Stomach (tissue), 9 donors: ENCODE measurements around the gene PSMB4. TPM values are rescaled to one million over a fixed set of nuclear protein-coding genes. Genes with fewer than 3 reads are reported as not detected.

Experiments used
- DNase-seq, 2 donors: peaks; one replicate each; pipeline versions ENCODE4 v3.0.0 to v3.0.0-alpha.2; 2013 to 2019
- H3K27ac ChIP-seq, 5 donors: fragments of 200-600 bp in 4 of 5; sonication (generic) in 4 of 5; one replicate each; pipeline ENCODE4 v1.5.1; 2013 to 2019; ENCODE audit warnings: mild to moderate bottlenecking in 1 of 5, moderate library complexity in 1 of 5
- H3K27me3 ChIP-seq, 3 donors: fragments of 200-600 bp; sonication (generic); one replicate each; pipeline ENCODE4 v1.5.1; 2017 to 2019; ENCODE audit warnings: mixed run types in 1 of 3
- H3K36me3 ChIP-seq, 4 donors: fragments of 200-600 bp; sonication (generic); 1 replicate in 3 of 4; 2 replicates in 1 of 4; pipeline ENCODE4 v1.5.1; 2016 to 2019
- H3K4me1 ChIP-seq, 4 donors: fragments of 200-600 bp; sonication (generic); one replicate each; pipeline ENCODE4 v1.5.1; 2016 to 2019
- H3K4me3 ChIP-seq, 4 donors: fragments of 200-600 bp; sonication (generic) in 3 of 4; one replicate each; pipeline ENCODE4 v1.5.1; 2016 to 2019; ENCODE audit warnings: mild to moderate bottlenecking in 1 of 4
- H3K9me3 ChIP-seq, 4 donors: fragments of 200-600 bp; sonication (generic); one replicate each; pipeline ENCODE4 v1.5.1; 2016 to 2019
- CTCF ChIP-seq, 7 experiments: fragments of 450-650 bp in 4 of 7; fragments of 200-600 bp in 3 of 7; sonication (generic) in 3 of 7; IDR thresholded peaks; one replicate each; pipeline ENCODE4 v1.5.1; 2016 to 2019; ENCODE audit warnings: antibody characterized with exemption in 7 of 7, control low read depth in 2 of 7, mild to moderate bottlenecking in 1 of 7
- EP300 ChIP-seq: sonication (generic); formaldehyde crosslinking; IDR thresholded peaks from one replicate; pipeline ENCODE4 v1.6.1; 2017; ENCODE audit warnings: antibody characterized with exemption
- POLR2A ChIP-seq, 4 donors: fragments of 450-650 bp; IDR thresholded peaks; one replicate each; pipeline ENCODE4 v1.6.1; 2016; ENCODE audit warnings: antibody characterized with exemption in 4 of 4, control low read depth in 2 of 4, mild to moderate bottlenecking in 1 of 4, moderate library complexity in 1 of 4
- POLR2AphosphoS5 ChIP-seq, 3 donors: sonication (generic); formaldehyde crosslinking; IDR thresholded peaks; one replicate each; pipeline ENCODE4 v1.6.1; 2016; ENCODE audit warnings: antibody characterized with exemption in 3 of 3
- WGBS, 5 donors: extraction: QIAGEN DNeasy Blood & Tissue Kit in 3 of 5; methylation state at CpG; one replicate each; pipeline versions ENCODE4 v1.1.5 to v1.1.7; 2013 to 2018; 5-methylcytosine and 5-hydroxymethylcytosine counted together
- intact Hi-C: fragments of 100-400 bp; cut with DNase I; formaldehyde crosslinking; loops from one replicate; pipeline ENCODE4 v1.15.1; 2023; ENCODE audit warnings: low total_unique reads
- polyA plus RNA-seq, 3 donors: library from polyadenylated mRNA; stranded (reverse); fragments of 200-250 nt; gene quantifications; one replicate each; pipeline ENCODE4 v1.2.3, GENCODE V29; 2013
- total RNA-seq, 5 donors: library from RNA; depleted of rRNA; stranded (reverse); fragments of >200 nt; gene quantifications; one replicate each; pipeline versions ENCODE4 v1.1.0 to v1.2.3, GENCODE V29; 2014 to 2016
- donor health status: healthy with polysubstance abuse.
- donor health status: Bipolar disorder and iron deficiency.
- donor health status: healthy.

Gene PSMB4
- total and polyA plus RNA-seq, 8 donors: 111 to 358 (median 247) TPM

GRCh38 chr1:151416231-151416630 lies 16.9 kb downstream of the PSMB4 start:
- WGBS, 5 donors: 98 to 99% (median 99%) methylated on average over 4 of the region's 4 CpGs
- H3K4me3 ChIP-seq: no peak overlapping the region
- no peaks in the 10 kb centered on the region for H3K27me3 ChIP-seq
- no peaks in the 10 kb centered on the region for H3K9me3 ChIP-seq
- intact Hi-C loops: no loop called here
- no peak for TF ChIP-seq CTCF (IDR thresholded peaks at IDR 0.05)
- TF ChIP-seq POLR2A (IDR thresholded peaks at IDR 0.05): no peak
- TF ChIP-seq EP300: no peak
- no peak for TF ChIP-seq POLR2AphosphoS5 (IDR thresholded peaks at IDR 0.05)
- peaks cover 45 to 100% (median 100%) of the 10 kb centered on the region in 4 donors for H3K36me3 ChIP-seq
- no peak for DNase-seq
- H3K27ac ChIP-seq: no peak overlapping the region
- H3K4me1 ChIP-seq: no peaks in the 10 kb centered on the region

- peaks cover 48 to 100% (median 100%) of the 10 kb centered on the region in 4 donors for H3K36me3 ChIP-seq
- no peak overlapping the region for H3K27ac ChIP-seq
- 89 to 97% (median 96%) methylated on average over 3 of the region's 3 CpGs for WGBS, 5 donors
- H3K9me3 ChIP-seq: no peaks in the 10 kb centered on the region
- no peaks in the 10 kb centered on the region for H3K27me3 ChIP-seq
- TF ChIP-seq CTCF (IDR thresholded peaks at IDR 0.05): no peak
- TF ChIP-seq EP300: no peak
- no peak for TF ChIP-seq POLR2AphosphoS5 (IDR thresholded peaks at IDR 0.05)
- TF ChIP-seq POLR2A (IDR thresholded peaks at IDR 0.05): no peak
- no peaks in the 10 kb centered on the region for H3K4me1 ChIP-seq
- intact Hi-C loops: no loop called here
- no peak for DNase-seq
- no peak overlapping the region for H3K4me3 ChIP-seq
Observed at GRCh38 chr1:151418081-151418480, 18.7 kb downstream of the PSMB4 start.

- Histone ChIP-seq H3K4me1 (no peaks in the 10 kb centered on the region), H3K9me3 (no peaks in the 10 kb centered on the region), H3K27ac (no peak overlapping the region), H3K36me3 (peaks cover 55 to 100% (median 100%) of the 10 kb centered on the region in 4 donors), H3K4me3 (no peak overlapping the region), H3K27me3 (no peaks in the 10 kb centered on the region)
- DNase-seq: no peak
- 77 to 96% (median 93%) methylated on average over 5 of the region's 5 CpGs for WGBS, 5 donors
- TF ChIP-seq CTCF (IDR thresholded peaks at IDR 0.05): no peak
- TF ChIP-seq POLR2A (IDR thresholded peaks at IDR 0.05): no peak
- TF ChIP-seq POLR2AphosphoS5 (IDR thresholded peaks at IDR 0.05): no peak
- TF ChIP-seq EP300: no peak
- intact Hi-C loops: no loop called here
Observed at GRCh38 chr1:151419819-151420218, 20.4 kb downstream of the PSMB4 start.

GRCh38 chr1:151425103-151425502 lies 25.7 kb downstream of the PSMB4 start:
- TF ChIP-seq CTCF (IDR thresholded peaks at IDR 0.05) (no peak), POLR2AphosphoS5 (IDR thresholded peaks at IDR 0.05) (no peak), EP300 (no peak), POLR2A (IDR thresholded peaks at IDR 0.05) (no peak)
- no peaks in the 10 kb centered on the region for H3K27me3 ChIP-seq
- no peaks in the 10 kb centered on the region for H3K9me3 ChIP-seq
- WGBS, 5 donors: 39 to 58% (median 47%) methylated on average over 2 of the region's 2 CpGs
- H3K4me1 ChIP-seq: no peaks in the 10 kb centered on the region
- peaks cover 58 to 100% (median 100%) of the 10 kb centered on the region in 4 donors for H3K36me3 ChIP-seq
- no peak overlapping the region for H3K27ac ChIP-seq
- no peak for DNase-seq
- intact Hi-C loops: no loop called here
- no peak overlapping the region for H3K4me3 ChIP-seq
